WTC11 (cell line): ENCODE results near the gene ARHGAP25. TPM values are rescaled to one million over a fixed set of nuclear protein-coding genes. Genes with fewer than 3 reads are reported as not detected.

Source experiments
- ATAC-seq: fragments of 200-7000 bp; cut with Tn5 transposase; 2 replicates; pipeline ENCODE4 v1.10.0; 2021; ENCODE audit warnings: mild to moderate bottlenecking, moderate library complexity
- CTCF ChIA-PET: fragments of 300-600 bp; sonication (Branson Sonifier 250); formaldehyde crosslinking; loops from one replicate; lab custom pipeline; 2021; ENCODE audit warnings: antibody characterized with exemption; lab: Charles Lee
- POLR2A ChIA-PET: fragments of 350-600 bp; sonication (Branson Sonifier 250); formaldehyde crosslinking; loops from one replicate; lab custom pipeline; 2021; ENCODE audit warnings: antibody characterized with exemption; lab: Charles Lee
- DNase-seq: peaks from one replicate; pipeline ENCODE4 v3.0.0; 2021; ENCODE audit warnings: low spot score
- H3K27ac Mint-ChIP-seq: 2 replicates; pipeline ENCODE4 v1.8.0; 2021; ENCODE audit warnings: mixed read lengths
- H3K27me3 Mint-ChIP-seq: 2 replicates; pipeline ENCODE4 v1.8.0; 2021; ENCODE audit warnings: low read depth, mild to moderate bottlenecking, moderate library complexity, mixed read lengths
- H3K36me3 Mint-ChIP-seq: 2 replicates; pipeline ENCODE4 v1.8.0; 2021; ENCODE audit warnings: mixed read lengths
- H3K4me1 Mint-ChIP-seq: 2 replicates; pipeline ENCODE4 v1.8.0; 2022; ENCODE audit warnings: mixed read lengths
- H3K4me3 Mint-ChIP-seq: 2 replicates; pipeline ENCODE4 v1.8.0; 2021; ENCODE audit warnings: mild to moderate bottlenecking, moderate library complexity, mixed read lengths
- H3K9me3 Mint-ChIP-seq: 2 replicates; pipeline ENCODE4 v1.8.0; 2021; ENCODE audit warnings: mixed read lengths
- ARID4B ChIP-seq: sonication (generic); formaldehyde crosslinking; IDR thresholded peaks from 2 replicates; pipeline ENCODE4 v1.8.0; 2023; ENCODE audit warnings: missing genetic modification reagents, mild to moderate bottlenecking, borderline replicate concordance
- CDX4 ChIP-seq: fragments of 250-450 bp; sonication (Bioruptor Pico); IDR thresholded peaks from 2 replicates; pipeline ENCODE4 v1.9.0; 2021; ENCODE audit warnings: moderate library complexity, mild to moderate bottlenecking, inconsistent platforms, borderline replicate concordance
- CREM ChIP-seq: sonication (generic); formaldehyde crosslinking; IDR thresholded peaks from 2 replicates; pipeline ENCODE4 v1.8.1; 2022; ENCODE audit warnings: mild to moderate bottlenecking, missing genetic modification reagents, moderate library complexity
- E2F5 ChIP-seq: sonication (generic); formaldehyde crosslinking; IDR thresholded peaks from 2 replicates; pipeline ENCODE4 v1.8.1; 2022; ENCODE audit warnings: mild to moderate bottlenecking, moderate library complexity, missing genetic modification reagents
- EMX1 ChIP-seq: fragments of 250-450 bp; sonication (Bioruptor Pico); IDR thresholded peaks from 2 replicates; pipeline ENCODE4 v1.8.0; 2021; ENCODE audit warnings: mild to moderate bottlenecking
- FOXK1 ChIP-seq: sonication (generic); formaldehyde crosslinking; IDR thresholded peaks from 2 replicates; pipeline ENCODE4 v1.8.0; 2022; ENCODE audit warnings: mild to moderate bottlenecking, moderate library complexity, missing genetic modification reagents
- FOXP1 ChIP-seq: sonication (generic); formaldehyde crosslinking; IDR thresholded peaks from 2 replicates; pipeline ENCODE4 v1.8.0; 2022; ENCODE audit warnings: missing genetic modification reagents, mild to moderate bottlenecking, moderate library complexity, borderline replicate concordance
- GABPB1 ChIP-seq: sonication (generic); formaldehyde crosslinking; IDR thresholded peaks from 2 replicates; pipeline ENCODE4 v1.8.1; 2023; ENCODE audit warnings: mild to moderate bottlenecking, missing genetic modification reagents
- HMGA2 ChIP-seq: fragments of 250-450 bp; sonication (Bioruptor Pico); IDR thresholded peaks from 2 replicates; pipeline ENCODE4 v1.4.0; 2021; ENCODE audit warnings: mild to moderate bottlenecking, moderate library complexity
- IRF2 ChIP-seq: sonication (generic); formaldehyde crosslinking; IDR thresholded peaks from 2 replicates; pipeline ENCODE4 v1.8.0; 2022; ENCODE audit warnings: low read depth, missing genetic modification reagents, borderline replicate concordance
- MXD4 ChIP-seq: fragments of 250-450 bp; sonication (Bioruptor Pico); IDR thresholded peaks from 2 replicates; pipeline ENCODE4 v1.8.0; 2021; ENCODE audit warnings: mild to moderate bottlenecking, moderate library complexity, borderline replicate concordance
- MYBL2 ChIP-seq: sonication (generic); formaldehyde crosslinking; IDR thresholded peaks from 2 replicates; pipeline ENCODE4 v1.8.1; 2023; ENCODE audit warnings: mild to moderate bottlenecking, moderate library complexity, missing genetic modification reagents
- NR2C2 ChIP-seq: sonication (generic); formaldehyde crosslinking; IDR thresholded peaks from 2 replicates; pipeline ENCODE4 v1.8.0; 2022; ENCODE audit warnings: mild to moderate bottlenecking, missing genetic modification reagents
- RORB ChIP-seq: fragments of 250-450 bp; sonication (Bioruptor Pico); IDR thresholded peaks from 2 replicates; pipeline ENCODE4 v1.9.0; 2021; ENCODE audit warnings: mild to moderate bottlenecking
- ZNF138 ChIP-seq: sonication (generic); formaldehyde crosslinking; conservative IDR thresholded peaks from 2 replicates; pipeline ENCODE4 v1.8.1; 2022; ENCODE audit warnings: mild to moderate bottlenecking, moderate library complexity, missing genetic modification reagents
- ZNF219 ChIP-seq: sonication (generic); formaldehyde crosslinking; IDR thresholded peaks from 2 replicates; pipeline ENCODE4 v1.8.0; 2023; ENCODE audit warnings: missing genetic modification reagents, mild to moderate bottlenecking, borderline replicate concordance
- ZNF396 ChIP-seq: fragments of 250-450 bp; sonication (Bioruptor Pico); IDR thresholded peaks from 2 replicates; pipeline ENCODE4 v1.8.0; 2021; ENCODE audit warnings: mild to moderate bottlenecking, moderate library complexity, borderline replicate concordance
- total RNA-seq: library from RNA; stranded (reverse); gene quantifications from 3 replicates; pipeline ENCODE4 v1.2.3, GENCODE V29; 2021
- TF ChIP-seq, protein P1 (sequence below): fragments of 250-450 bp; sonication (Bioruptor Pico); IDR thresholded peaks from 2 replicates; pipeline ENCODE4 v2.1.2; 2022; ENCODE audit warnings: mild to moderate bottlenecking, moderate library complexity
- TF ChIP-seq, protein P2 (sequence below): sonication (generic); formaldehyde crosslinking; IDR thresholded peaks from 2 replicates; pipeline ENCODE4 v1.8.1; 2022; ENCODE audit warnings: mild to moderate bottlenecking, missing genetic modification reagents, moderate library complexity, borderline replicate concordance
- TF ChIP-seq, protein P3 (sequence below): sonication (generic); formaldehyde crosslinking; IDR thresholded peaks from 2 replicates; pipeline ENCODE4 v1.8.0; 2023; ENCODE audit warnings: missing genetic modification reagents
- TF ChIP-seq, protein P4 (sequence below): fragments of 250-450 bp; sonication (Bioruptor Pico); conservative IDR thresholded peaks from 2 replicates; pipeline ENCODE4 v1.9.0; 2021; ENCODE audit warnings: mild to moderate bottlenecking
- TF ChIP-seq, protein P5 (sequence below): sonication (generic); formaldehyde crosslinking; conservative IDR thresholded peaks from 2 replicates; pipeline ENCODE4 v1.8.1; 2022; ENCODE audit warnings: mild to moderate bottlenecking, missing genetic modification reagents
- TF ChIP-seq, protein P6 (sequence below): sonication (generic); formaldehyde crosslinking; IDR thresholded peaks from 2 replicates; pipeline ENCODE4 v1.8.1; 2023; ENCODE audit warnings: mild to moderate bottlenecking, missing genetic modification reagents, moderate library complexity

The ARHGAP25 gene
- total RNA-seq, 1 experiment from 2014 or later, result 2.9 TPM

GRCh38 chr2:68837861-68838341 is 103.3 kb downstream of the ARHGAP25 start (continued):
- TF ChIP-seq MXD4 (CRISPR knock-in tag) (no peak), HMGA2 (CRISPR knock-in tag) (no peak), IRF2 (CRISPR knock-in tag) (no peak), MYBL2 (no peak), GABPB1 (CRISPR knock-in tag) (no peak), FOXK1 (no peak), FOXP1 (CRISPR knock-in tag) (no peak)
- TF ChIP-seq, protein P1, sequence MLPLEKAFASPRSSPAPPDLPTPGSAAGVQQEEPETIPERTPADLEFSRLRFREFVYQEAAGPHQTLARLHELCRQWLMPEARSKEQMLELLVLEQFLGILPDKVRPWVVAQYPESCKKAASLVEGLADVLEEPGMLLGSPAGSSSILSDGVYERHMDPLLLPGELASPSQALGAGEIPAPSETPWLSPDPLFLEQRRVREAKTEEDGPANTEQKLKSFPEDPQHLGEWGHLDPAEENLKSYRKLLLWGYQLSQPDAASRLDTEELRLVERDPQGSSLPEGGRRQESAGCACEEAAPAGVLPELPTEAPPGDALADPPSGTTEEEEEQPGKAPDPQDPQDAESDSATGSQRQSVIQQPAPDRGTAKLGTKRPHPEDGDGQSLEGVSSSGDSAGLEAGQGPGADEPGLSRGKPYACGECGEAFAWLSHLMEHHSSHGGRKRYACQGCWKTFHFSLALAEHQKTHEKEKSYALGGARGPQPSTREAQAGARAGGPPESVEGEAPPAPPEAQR (CRISPR knock-in tag), result no peak

DNA sequence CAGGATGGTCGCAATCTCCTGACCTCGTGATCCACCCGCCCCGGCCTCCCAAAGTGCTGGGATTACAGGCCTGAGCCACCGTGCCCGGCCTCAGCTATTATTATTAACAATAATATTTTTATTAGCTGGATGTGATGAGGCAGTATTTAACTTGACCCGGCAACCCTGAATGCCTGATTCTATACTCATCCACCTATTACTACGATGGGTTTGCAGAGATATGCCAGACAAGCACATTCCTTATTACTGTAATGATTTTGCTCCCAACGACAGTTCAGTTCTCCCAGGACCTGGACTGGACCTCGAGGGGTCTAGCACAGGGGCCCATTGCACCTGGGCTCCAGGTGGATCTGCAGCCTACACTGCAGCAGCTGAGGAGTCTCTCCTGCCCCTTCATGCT is 104.0 kb downstream of the ARHGAP25 start:
- ATAC-seq, result no peak
- Mint-ChIP-seq H3K4me3 (no peak overlapping the region), H3K9me3 (peaks cover 21% of the 10 kb centered on the region), H3K36me3 (peaks cover 11% of the 10 kb centered on the region), H3K27me3 (no peaks in the 10 kb centered on the region), H3K27ac (no peak overlapping the region), H3K4me1 (peaks cover 5% of the 10 kb centered on the region; the same call in 1 of the 2 replicates)
- ChIA-PET POLR2A (no interaction called here), CTCF (interaction anchor here (0.6 to 6.3 kb wide), 19 partner anchors 9 to 375 kb away, joined by 3 to 71 read pairs (median 4); no protein-coding TSS in a partner anchor)
- DNase-seq, result no peak
- no peak for TF ChIP-seq CREM (CRISPR knock-in tag)
- TF ChIP-seq ZNF396 (CRISPR knock-in tag), result no peak
- no peak for TF ChIP-seq FOXP1 (CRISPR knock-in tag)
- TF ChIP-seq NR2C2 (CRISPR knock-in tag), result no peak
- no peak for TF ChIP-seq ZNF138
- no peak for TF ChIP-seq E2F5 (CRISPR knock-in tag)
- TF ChIP-seq, protein P2, sequence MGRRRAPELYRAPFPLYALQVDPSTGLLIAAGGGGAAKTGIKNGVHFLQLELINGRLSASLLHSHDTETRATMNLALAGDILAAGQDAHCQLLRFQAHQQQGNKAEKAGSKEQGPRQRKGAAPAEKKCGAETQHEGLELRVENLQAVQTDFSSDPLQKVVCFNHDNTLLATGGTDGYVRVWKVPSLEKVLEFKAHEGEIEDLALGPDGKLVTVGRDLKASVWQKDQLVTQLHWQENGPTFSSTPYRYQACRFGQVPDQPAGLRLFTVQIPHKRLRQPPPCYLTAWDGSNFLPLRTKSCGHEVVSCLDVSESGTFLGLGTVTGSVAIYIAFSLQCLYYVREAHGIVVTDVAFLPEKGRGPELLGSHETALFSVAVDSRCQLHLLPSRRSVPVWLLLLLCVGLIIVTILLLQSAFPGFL (CRISPR knock-in tag), result no peak
- TF ChIP-seq, protein P3, sequence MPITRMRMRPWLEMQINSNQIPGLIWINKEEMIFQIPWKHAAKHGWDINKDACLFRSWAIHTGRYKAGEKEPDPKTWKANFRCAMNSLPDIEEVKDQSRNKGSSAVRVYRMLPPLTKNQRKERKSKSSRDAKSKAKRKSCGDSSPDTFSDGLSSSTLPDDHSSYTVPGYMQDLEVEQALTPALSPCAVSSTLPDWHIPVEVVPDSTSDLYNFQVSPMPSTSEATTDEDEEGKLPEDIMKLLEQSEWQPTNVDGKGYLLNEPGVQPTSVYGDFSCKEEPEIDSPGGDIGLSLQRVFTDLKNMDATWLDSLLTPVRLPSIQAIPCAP (CRISPR knock-in tag), result no peak
- TF ChIP-seq, protein P4, sequence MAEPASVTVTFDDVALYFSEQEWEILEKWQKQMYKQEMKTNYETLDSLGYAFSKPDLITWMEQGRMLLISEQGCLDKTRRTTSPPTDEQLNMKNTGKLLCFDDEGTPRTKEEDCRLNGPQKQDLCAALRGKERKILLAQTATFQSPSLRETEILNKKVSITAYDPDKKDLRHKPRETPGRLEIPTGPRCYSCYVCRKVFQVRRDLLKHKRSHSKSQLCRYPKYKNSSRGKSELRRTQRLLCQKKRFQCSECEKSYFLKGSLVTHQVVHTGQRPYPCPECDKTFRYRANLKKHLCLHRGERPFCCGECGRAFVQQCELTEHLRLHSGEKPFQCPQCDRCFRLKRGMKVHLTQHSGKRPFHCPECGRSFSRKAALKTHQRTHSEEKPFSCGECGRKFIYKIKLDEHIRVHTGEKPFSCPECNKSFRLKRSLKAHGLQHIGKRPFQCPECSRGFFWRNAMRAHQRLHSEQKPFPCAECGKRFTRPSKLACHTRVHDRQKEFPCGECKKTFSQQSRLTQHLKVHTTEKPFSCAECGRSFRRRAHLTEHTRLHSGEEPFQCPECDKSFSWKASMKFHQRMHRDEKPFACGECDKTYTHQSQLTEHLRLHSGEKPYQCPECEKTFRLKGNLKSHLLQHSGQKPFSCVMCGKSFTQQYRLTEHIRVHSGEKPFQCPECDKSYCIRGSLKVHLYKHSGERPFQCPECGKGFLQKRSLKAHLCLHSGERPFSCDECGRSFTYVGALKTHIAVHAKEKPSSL (CRISPR knock-in tag), result no peak
- TF ChIP-seq ZNF219, result no peak
- TF ChIP-seq, protein P5, sequence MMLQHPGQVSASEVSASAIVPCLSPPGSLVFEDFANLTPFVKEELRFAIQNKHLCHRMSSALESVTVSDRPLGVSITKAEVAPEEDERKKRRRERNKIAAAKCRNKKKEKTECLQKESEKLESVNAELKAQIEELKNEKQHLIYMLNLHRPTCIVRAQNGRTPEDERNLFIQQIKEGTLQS, result no peak
- TF ChIP-seq, protein P6, sequence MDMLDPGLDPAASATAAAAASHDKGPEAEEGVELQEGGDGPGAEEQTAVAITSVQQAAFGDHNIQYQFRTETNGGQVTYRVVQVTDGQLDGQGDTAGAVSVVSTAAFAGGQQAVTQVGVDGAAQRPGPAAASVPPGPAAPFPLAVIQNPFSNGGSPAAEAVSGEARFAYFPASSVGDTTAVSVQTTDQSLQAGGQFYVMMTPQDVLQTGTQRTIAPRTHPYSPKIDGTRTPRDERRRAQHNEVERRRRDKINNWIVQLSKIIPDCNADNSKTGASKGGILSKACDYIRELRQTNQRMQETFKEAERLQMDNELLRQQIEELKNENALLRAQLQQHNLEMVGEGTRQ (CRISPR knock-in tag), result no peak
- TF ChIP-seq ARID4B (CRISPR knock-in tag), result no peak
- no peak for TF ChIP-seq CDX4 (CRISPR knock-in tag)
- TF ChIP-seq RORB (CRISPR knock-in tag), result no peak
- TF ChIP-seq EMX1 (CRISPR knock-in tag), result no peak
- TF ChIP-seq IRF2 (CRISPR knock-in tag), result no peak
